IMR-90 (cell line): ENCODE results near the gene ZNF774. TPM values are rescaled to one million over a fixed set of nuclear protein-coding genes. Genes with fewer than 3 reads are reported as not detected.

Source experiments
- ATAC-seq: fragments of 200-7000 bp; cut with Tn5 transposase; 2 replicates; pipeline ENCODE4 v1.9.1; 2020; ENCODE audit warnings: low read depth, mild to moderate bottlenecking, moderate library complexity
- BruUV-seq: library from RNA; stranded (reverse); fragments of 400-500 nt; replicated peaks from 2 replicates; lab custom pipeline; 2021; lab: Mats Ljungman, UMichigan
- CTCF ChIA-PET: fragments of 300-600 bp; formaldehyde crosslinking; extraction: SDS; loops from one replicate; lab custom pipeline; 2021; ENCODE audit warnings: antibody characterized with exemption; lab: Yijun Ruan, JAX
- POLR2A ChIA-PET: fragments of 300-600 bp; sonication (Branson Sonifier 250); formaldehyde crosslinking; loops from one replicate; lab custom pipeline; 2022; ENCODE audit warnings: antibody characterized with exemption; ENCODE audit not compliant: unreplicated experiment; lab: Charles Lee
- DNase-seq: peaks from one replicate; pipeline ENCODE4 v3.0.0; 2013
- H2AFZ ChIP-seq: replicated peaks from 2 replicates; pipeline ENCODE3; 2013; ENCODE audit warnings: low read length, mild to moderate bottlenecking; ENCODE audit not compliant: poor library complexity
- H2AK5ac ChIP-seq: 2 replicates; pipeline ENCODE4 v1.6.1; 2013; ENCODE audit warnings: low read depth, low read length, inconsistent platforms
- H2AK9ac ChIP-seq: replicated peaks from 2 replicates; pipeline ENCODE3; 2013; ENCODE audit warnings: mild to moderate bottlenecking, low read depth, low read length, moderate library complexity; ENCODE audit not compliant: poor library complexity
- H2BK120ac ChIP-seq: 2 replicates; pipeline ENCODE4 v1.6.1; 2013; ENCODE audit warnings: low read depth, low read length, inconsistent platforms
- H2BK15ac ChIP-seq: 3 replicates; pipeline ENCODE4 v1.6.1; 2013; ENCODE audit warnings: low read depth, low read length, inconsistent platforms
- H2BK20ac ChIP-seq: 2 replicates; pipeline ENCODE4 v1.6.1; 2013; ENCODE audit warnings: low read depth, mild to moderate bottlenecking, inconsistent platforms, low read length, moderate library complexity
- H2BK5ac ChIP-seq: 2 replicates; pipeline ENCODE4 v1.6.1; 2013; ENCODE audit warnings: mild to moderate bottlenecking, low read depth, low read length, inconsistent platforms; ENCODE audit not compliant: poor library complexity, severe bottlenecking
- H3K14ac ChIP-seq: replicated peaks from 2 replicates; pipeline ENCODE4 v1.6.1; 2013; ENCODE audit warnings: low read depth, low read length, inconsistent platforms
- H3K18ac ChIP-seq: 2 replicates; pipeline ENCODE4 v1.6.1; 2013; ENCODE audit warnings: low read depth, low read length, control low read depth
- H3K23ac ChIP-seq: 2 replicates; pipeline ENCODE4 v1.6.1; 2013; ENCODE audit warnings: low read depth, low read length, inconsistent platforms
- H3K27ac ChIP-seq: 2 replicates; pipeline ENCODE4 v1.5.1; 2013; ENCODE audit warnings: mild to moderate bottlenecking, control low read depth, low read length; ENCODE audit not compliant: insufficient read depth
- H3K27me3 ChIP-seq: 2 replicates; pipeline ENCODE4 v1.6.1; 2013; ENCODE audit warnings: low read length; ENCODE audit not compliant: control insufficient read depth, insufficient read depth
- H3K36me3 ChIP-seq: 2 replicates; pipeline ENCODE4 v1.6.1; 2013; ENCODE audit warnings: low read length, mixed read lengths; ENCODE audit not compliant: control insufficient read depth, insufficient read depth
- H3K4ac ChIP-seq: 2 replicates; pipeline ENCODE4 v1.6.1; 2013; ENCODE audit warnings: low read depth, low read length, inconsistent platforms
- H3K4me1 ChIP-seq: 2 replicates; pipeline ENCODE4 v1.6.1; 2013; ENCODE audit warnings: low read length, mixed read lengths; ENCODE audit not compliant: control insufficient read depth, insufficient read depth
- H3K4me2 ChIP-seq: 2 replicates; pipeline ENCODE4 v1.6.1; 2013; ENCODE audit warnings: low read depth, mild to moderate bottlenecking, control low read depth, low read length, moderate library complexity
- H3K4me3 ChIP-seq: 2 replicates; pipeline ENCODE4 v1.5.1; 2013; ENCODE audit warnings: low read depth, mild to moderate bottlenecking, control low read depth, low read length, moderate library complexity; ENCODE audit not compliant: insufficient read depth
- H3K56ac ChIP-seq: 2 replicates; pipeline ENCODE4 v1.6.1; 2013; ENCODE audit warnings: low read length, inconsistent platforms; ENCODE audit not compliant: insufficient read depth; ENCODE audit errors: extremely low read depth
- H3K79me1 ChIP-seq, 2 experiments: 2 replicates each; pipeline ENCODE4 v1.6.1; 2013; ENCODE audit warnings: low read length in 2 of 2, inconsistent platforms in 1 of 2, low read depth in 1 of 2
- H3K9ac ChIP-seq: 2 replicates; pipeline ENCODE4 v1.6.1; 2013; ENCODE audit warnings: low read depth, low read length, control low read depth
- H3K9me1 ChIP-seq: 2 replicates; pipeline ENCODE4 v1.6.1; 2013; ENCODE audit warnings: low read length, inconsistent platforms; ENCODE audit not compliant: insufficient read depth
- H3K9me3 ChIP-seq: 2 replicates; pipeline ENCODE4 v1.6.1; 2013; ENCODE audit warnings: low read length; ENCODE audit not compliant: control insufficient read depth, insufficient read depth
- H4K20me1 ChIP-seq: 2 replicates; pipeline ENCODE4 v1.6.1; 2013; ENCODE audit warnings: low read length, inconsistent platforms; ENCODE audit not compliant: insufficient read depth
- H4K5ac ChIP-seq: 2 replicates; pipeline ENCODE4 v1.6.1; 2013; ENCODE audit warnings: mild to moderate bottlenecking, low read depth, low read length, control low read depth
- H4K8ac ChIP-seq, 2 experiments: 2 replicates each; pipeline ENCODE4 v1.6.1; 2013; ENCODE audit warnings: low read depth in 2 of 2, low read length in 2 of 2, control low read depth in 1 of 2, inconsistent platforms in 1 of 2
- H4K91ac ChIP-seq: 2 replicates; pipeline ENCODE4 v1.6.1; 2013; ENCODE audit warnings: low read depth, low read length, inconsistent platforms; ENCODE audit not compliant: insufficient read depth
- WGBS, 2 experiments: methylation state at CpG; one replicate each; pipeline versions ENCODE4 v1.1.5 to v1.1.7; 2013; ENCODE audit warnings: missing lambda C conversion rate in 2 of 2; ENCODE audit not compliant: insufficient read length in 1 of 2; ENCODE audit errors: extremely low coverage in 2 of 2; 5-methylcytosine and 5-hydroxymethylcytosine counted together
- dilution Hi-C: fragments of 300-500 bp; cut with HindIII; formaldehyde crosslinking; loops from one replicate; pipeline ENCODE4 v1.14.3; 2018; ENCODE audit warnings: low sequenced_read_pairs; ENCODE audit not compliant: unreplicated experiment
- in situ Hi-C: fragments of 300-500 bp; cut with MboI; formaldehyde crosslinking; loops from 3 replicates; pipeline ENCODE4 v1.14.3; 2019; ENCODE audit warnings: low sequenced_read_pairs, inconsistent platforms, mixed read lengths
- intact Hi-C: fragments of 100-400 bp; cut with micrococcal nuclease; formaldehyde crosslinking; loops from 2 replicates; pipeline ENCODE4 v1.10.0; 2022
- polyA plus RNA-seq, 3 experiments: library from polyadenylated mRNA; depleted of rRNA; stranded (reverse); fragments of >200 nt; gene quantifications; 2 replicates each; pipeline ENCODE4 v1.2.3, GENCODE V29; 2012; ENCODE audit warnings: low replicate concordance in 1 of 3
- total RNA-seq: library from RNA; depleted of rRNA; stranded (reverse); fragments of >200 nt; gene quantifications from 2 replicates; pipeline ENCODE4 v1.2.3, GENCODE V29; 2012
- TF ChIP-seq, protein P1 (sequence below): conservative IDR thresholded peaks from 2 replicates; pipeline ENCODE4 v1.5.1; 2012; ENCODE audit warnings: mild to moderate bottlenecking, low read depth, low read length, improper control_type of control experiment

ZNF774 gene
- total and polyA plus RNA-seq, 2 of the 4 experiments (the other 2 are of a cell fraction) = 0.91 to 1.1 TPM

DNA sequence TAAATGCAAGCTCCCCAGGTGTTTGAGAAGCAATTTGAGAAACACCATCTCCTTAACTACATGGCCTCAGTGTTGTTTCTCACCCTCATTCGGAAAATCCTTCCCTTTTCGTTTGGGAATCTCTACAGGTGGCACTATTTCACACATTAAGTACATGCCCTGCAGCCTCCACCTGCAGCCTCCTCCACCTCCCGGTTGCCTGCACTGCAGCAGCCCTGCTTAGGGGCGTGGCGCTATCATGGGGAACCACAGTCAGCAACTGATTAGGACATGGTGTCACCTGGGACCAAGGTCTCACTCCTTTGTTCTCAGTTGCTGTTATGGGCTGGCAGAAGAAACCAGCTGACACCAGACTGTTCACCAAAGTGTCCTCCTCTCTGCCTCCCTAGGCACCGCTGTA lies 11.7 kb upstream of the ZNF774 start:
- H3K36me3 ChIP-seq = no peaks in the 10 kb centered on the region
- no peaks in the 10 kb centered on the region; a peak in 1 of 4 replicates for H3K79me1 ChIP-seq
- 63% methylated on average over 4 of the region's 6 CpGs; no CpG with 5 or more reads in 1 of the 2 experiments for WGBS, 2 experiments
- no peak overlapping the region for H4K5ac ChIP-seq
- no peak overlapping the region for H3K56ac ChIP-seq
- TF ChIP-seq, protein P1, sequence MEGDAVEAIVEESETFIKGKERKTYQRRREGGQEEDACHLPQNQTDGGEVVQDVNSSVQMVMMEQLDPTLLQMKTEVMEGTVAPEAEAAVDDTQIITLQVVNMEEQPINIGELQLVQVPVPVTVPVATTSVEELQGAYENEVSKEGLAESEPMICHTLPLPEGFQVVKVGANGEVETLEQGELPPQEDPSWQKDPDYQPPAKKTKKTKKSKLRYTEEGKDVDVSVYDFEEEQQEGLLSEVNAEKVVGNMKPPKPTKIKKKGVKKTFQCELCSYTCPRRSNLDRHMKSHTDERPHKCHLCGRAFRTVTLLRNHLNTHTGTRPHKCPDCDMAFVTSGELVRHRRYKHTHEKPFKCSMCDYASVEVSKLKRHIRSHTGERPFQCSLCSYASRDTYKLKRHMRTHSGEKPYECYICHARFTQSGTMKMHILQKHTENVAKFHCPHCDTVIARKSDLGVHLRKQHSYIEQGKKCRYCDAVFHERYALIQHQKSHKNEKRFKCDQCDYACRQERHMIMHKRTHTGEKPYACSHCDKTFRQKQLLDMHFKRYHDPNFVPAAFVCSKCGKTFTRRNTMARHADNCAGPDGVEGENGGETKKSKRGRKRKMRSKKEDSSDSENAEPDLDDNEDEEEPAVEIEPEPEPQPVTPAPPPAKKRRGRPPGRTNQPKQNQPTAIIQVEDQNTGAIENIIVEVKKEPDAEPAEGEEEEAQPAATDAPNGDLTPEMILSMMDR = no peak
- H4K91ac ChIP-seq = no peak overlapping the region
- in situ Hi-C loops (no loop called here), dilution Hi-C loops (no loop called here), intact Hi-C loops (no loop called here)
- no peak overlapping the region for H2AK5ac ChIP-seq
- H2BK20ac ChIP-seq = no peak overlapping the region
- no peak overlapping the region for H2BK5ac ChIP-seq
- no peak overlapping the region for H2AK9ac ChIP-seq
- peaks cover 14% of the 10 kb centered on the region for H3K4me1 ChIP-seq
- no peak overlapping the region for H2BK15ac ChIP-seq
- H3K9me3 ChIP-seq = no peaks in the 10 kb centered on the region
- H3K9me1 ChIP-seq = peaks cover 8% of the 10 kb centered on the region
- H2AFZ ChIP-seq = no peak overlapping the region
- no TSS peak for BruUV-seq
- no peak overlapping the region for H3K4me3 ChIP-seq
- H3K4me2 ChIP-seq = no peak overlapping the region
- no peaks in the 10 kb centered on the region for H3K27me3 ChIP-seq
- ChIA-PET POLR2A (no interaction called here), CTCF (interaction anchor here (0.6 kb wide), 1 partner anchor 15 kb away, joined by 3 read pairs; no protein-coding TSS in a partner anchor)
- no peak overlapping the region for H2BK120ac ChIP-seq
- ATAC-seq (no peak), DNase-seq (no peak)
- H4K8ac ChIP-seq = no peak overlapping the region
- H3K27ac ChIP-seq = no peak overlapping the region
- H4K20me1 ChIP-seq = no peaks in the 10 kb centered on the region
- no peak overlapping the region for H3K9ac ChIP-seq
- no peak overlapping the region for H3K4ac ChIP-seq
- H3K18ac ChIP-seq = no peak overlapping the region
- no peak overlapping the region for H3K14ac ChIP-seq
- no peak overlapping the region for H3K23ac ChIP-seq
